Muscle of leg (tissue), 11 donors: ENCODE results near the gene FAM118B. TPM values are rescaled to one million over a fixed set of nuclear protein-coding genes. Genes with fewer than 3 reads are reported as not detected.
A peak's percentile ranks its signal among the peaks of the same experiment; 100 is the strongest.

Source experiments
- DNase-seq: peaks from one replicate; pipeline ENCODE4 v3.0.0; 2013
- H3K27ac ChIP-seq: one replicate; pipeline ENCODE4 v1.5.1; 2013; ENCODE audit warnings: mild to moderate bottlenecking, low read length, control low read depth
- H3K27me3 ChIP-seq: one replicate; pipeline ENCODE4 v1.6.1; 2013; ENCODE audit warnings: low read length; ENCODE audit not compliant: control insufficient read depth, insufficient read depth
- H3K36me3 ChIP-seq: one replicate; pipeline ENCODE4 v1.6.1; 2013; ENCODE audit warnings: low read length; ENCODE audit not compliant: control insufficient read depth, insufficient read depth
- H3K4me1 ChIP-seq: one replicate; pipeline ENCODE4 v1.6.1; 2013; ENCODE audit warnings: low read length; ENCODE audit not compliant: control insufficient read depth, insufficient read depth
- H3K4me3 ChIP-seq: one replicate; pipeline ENCODE4 v1.5.1; 2013; ENCODE audit warnings: low read length, control low read depth
- H3K9me3 ChIP-seq: replicated peaks from 2 replicates; pipeline ENCODE4 v1.6.1; 2013; ENCODE audit warnings: low read depth, low read length; ENCODE audit not compliant: control insufficient read depth
- WGBS: methylation state at CpG from one replicate; pipeline ENCODE4 v1.1.5; 2013; ENCODE audit warnings: missing lambda C conversion rate; ENCODE audit not compliant: insufficient coverage; 5-methylcytosine and 5-hydroxymethylcytosine counted together
- polyA plus RNA-seq, 8 donors: library from polyadenylated mRNA; unstranded; fragments of 120-200 nt; gene quantifications; one replicate each; pipeline versions ENCODE4 v1.2.1 to v1.2.3, GENCODE V29; 2013; ENCODE audit warnings: inconsistent platforms in 1 of 8, low replicate concordance in 1 of 8; ENCODE audit not compliant: insufficient read length in 8 of 8, insufficient read depth in 1 of 8
- total RNA-seq: library from RNA; stranded (reverse); fragments of 120-200 nt; gene quantifications from one replicate; pipeline ENCODE4 v1.2.4, GENCODE V29; 2013

Gene FAM118B
- total and polyA plus RNA-seq, 9 donors = 18.5 to 23.7 (median 20.2) TPM

- Histone ChIP-seq H3K27me3 (no peaks in the 10 kb centered on the region), H3K9me3 (no peaks in the 10 kb centered on the region), H3K4me1 (peaks cover 17% of the 10 kb centered on the region), H3K4me3 (no peak overlapping the region), H3K36me3 (peaks cover 67% of the 10 kb centered on the region), H3K27ac (no peak overlapping the region)
- WGBS = 7% methylated on average over 3 of the region's 9 CpGs
- peak; percentile 71 for DNase-seq
These were observed 17.4 kb upstream of the FAM118B start for GRCh38 chr11:126194121-126194543.

GRCh38 chr11:126195119-126195518 is 16.5 kb upstream of the FAM118B start:
- WGBS = 100% methylated on average over 1 of the region's 3 CpGs
- H3K27me3 ChIP-seq = no peaks in the 10 kb centered on the region
- peaks cover 73% of the 10 kb centered on the region for H3K36me3 ChIP-seq
- no peak overlapping the region for H3K27ac ChIP-seq
- H3K4me3 ChIP-seq = no peak overlapping the region
- H3K9me3 ChIP-seq = no peaks in the 10 kb centered on the region
- peaks cover 11% of the 10 kb centered on the region for H3K4me1 ChIP-seq
- DNase-seq = no peak

GRCh38 chr11:126197277-126197939 is 14.2 kb upstream of the FAM118B start:
- Histone ChIP-seq H3K27me3 (no peaks in the 10 kb centered on the region), H3K36me3 (peaks cover 74% of the 10 kb centered on the region), H3K9me3 (no peaks in the 10 kb centered on the region), H3K27ac (no peak overlapping the region), H3K4me3 (no peak overlapping the region), H3K4me1 (peaks cover 11% of the 10 kb centered on the region)
- WGBS = 90% methylated on average over 4 of the region's 7 CpGs
- DNase-seq = no peak

DNA sequence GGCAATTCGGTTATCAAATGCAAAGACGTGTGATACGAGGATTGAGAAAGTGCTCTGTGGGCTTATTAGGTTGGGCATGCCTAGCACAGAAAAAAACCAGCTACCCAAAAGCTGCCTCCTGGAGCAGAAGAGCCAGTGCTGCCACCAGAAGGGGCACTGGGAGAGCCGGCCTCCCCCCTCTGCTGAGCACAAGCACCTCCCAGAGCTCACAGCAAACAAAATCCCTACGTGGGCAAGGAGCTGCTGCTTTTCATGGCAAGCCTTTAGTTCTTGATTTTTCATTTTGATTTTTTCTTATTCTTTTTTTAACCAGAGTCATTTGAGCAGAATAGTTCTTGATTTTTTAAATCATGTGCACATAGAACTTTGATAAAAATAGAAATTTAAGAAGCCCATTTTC is 12.9 kb upstream of the FAM118B start:
- Histone ChIP-seq H3K27me3 (no peaks in the 10 kb centered on the region), H3K9me3 (no peaks in the 10 kb centered on the region), H3K27ac (no peak overlapping the region), H3K36me3 (peaks cover 74% of the 10 kb centered on the region), H3K4me3 (no peak overlapping the region), H3K4me1 (peaks cover 11% of the 10 kb centered on the region)
- DNase-seq = no peak
- whole genome bisulfite sequencing = 100% methylated on average over 2 of the region's 5 CpGs

GRCh38 chr11:126202646-126203359 is 8.8 kb upstream of the FAM118B start:
- H3K4me3 ChIP-seq = no peak overlapping the region

GRCh38 chr11:126205359-126205758 is 6.2 kb upstream of the FAM118B start:
- DNase-seq = no peak
- no peaks in the 10 kb centered on the region for H3K4me1 ChIP-seq
- no peaks in the 10 kb centered on the region for H3K27me3 ChIP-seq
- H3K9me3 ChIP-seq = no peaks in the 10 kb centered on the region
- 96% methylated on average over 14 of the region's 14 CpGs for WGBS
- H3K27ac ChIP-seq = no peak overlapping the region
- peaks cover 59% of the 10 kb centered on the region for H3K36me3 ChIP-seq
- H3K4me3 ChIP-seq = no peak overlapping the region

More at GRCh38 chr11:126202646-126203359, 8.8 kb upstream of the FAM118B start:
- Histone ChIP-seq H3K4me1 (peaks cover 6% of the 10 kb centered on the region), H3K27ac (no peak overlapping the region), H3K36me3 (peaks cover 68% of the 10 kb centered on the region), H3K9me3 (no peaks in the 10 kb centered on the region), H3K27me3 (no peaks in the 10 kb centered on the region)
- no peak for DNase-seq
- 78% methylated on average over 6 of the region's 8 CpGs for WGBS

DNA sequence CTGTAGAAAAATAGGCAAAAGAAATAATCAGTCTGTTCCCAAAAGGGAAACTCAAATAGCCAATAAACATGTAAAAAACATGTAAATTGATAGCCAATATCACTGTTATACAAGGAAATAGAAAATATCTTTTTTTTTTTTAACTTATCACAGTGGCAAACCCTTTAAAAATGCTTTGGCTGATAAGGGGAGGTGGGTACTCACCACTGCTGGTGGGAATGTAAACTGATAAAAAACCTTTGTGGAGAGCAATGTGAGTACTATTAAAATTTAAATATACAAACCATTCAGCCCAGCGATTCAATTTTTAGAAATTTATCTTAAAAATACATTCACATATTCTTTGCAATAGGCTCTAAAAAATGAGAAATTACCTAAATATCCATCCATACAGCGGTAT is 3.7 kb upstream of the FAM118B start:
- Histone ChIP-seq H3K9me3 (no peaks in the 10 kb centered on the region), H3K4me1 (peaks cover 10% of the 10 kb centered on the region), H3K4me3 (no peak overlapping the region), H3K27me3 (no peaks in the 10 kb centered on the region), H3K36me3 (peaks cover 38% of the 10 kb centered on the region), H3K27ac (no peak overlapping the region)
- no peak for DNase-seq
- WGBS = no CpG with 5 or more reads among the region's 2 CpGs

- peaks cover 14% of the 10 kb centered on the region for H3K36me3 ChIP-seq
- no peaks in the 10 kb centered on the region for H3K27me3 ChIP-seq
- no peak overlapping the region for H3K27ac ChIP-seq
- DNase-seq = no peak
- peak overlapping the region; percentile 78 for H3K4me3 ChIP-seq
- H3K4me1 ChIP-seq = peaks cover 10% of the 10 kb centered on the region
- WGBS = 3% methylated on average over 20 of the region's 20 CpGs
- no peaks in the 10 kb centered on the region for H3K9me3 ChIP-seq
These were observed 729 bp upstream of the FAM118B start for GRCh38 chr11:126210871-126211235.

DNA sequence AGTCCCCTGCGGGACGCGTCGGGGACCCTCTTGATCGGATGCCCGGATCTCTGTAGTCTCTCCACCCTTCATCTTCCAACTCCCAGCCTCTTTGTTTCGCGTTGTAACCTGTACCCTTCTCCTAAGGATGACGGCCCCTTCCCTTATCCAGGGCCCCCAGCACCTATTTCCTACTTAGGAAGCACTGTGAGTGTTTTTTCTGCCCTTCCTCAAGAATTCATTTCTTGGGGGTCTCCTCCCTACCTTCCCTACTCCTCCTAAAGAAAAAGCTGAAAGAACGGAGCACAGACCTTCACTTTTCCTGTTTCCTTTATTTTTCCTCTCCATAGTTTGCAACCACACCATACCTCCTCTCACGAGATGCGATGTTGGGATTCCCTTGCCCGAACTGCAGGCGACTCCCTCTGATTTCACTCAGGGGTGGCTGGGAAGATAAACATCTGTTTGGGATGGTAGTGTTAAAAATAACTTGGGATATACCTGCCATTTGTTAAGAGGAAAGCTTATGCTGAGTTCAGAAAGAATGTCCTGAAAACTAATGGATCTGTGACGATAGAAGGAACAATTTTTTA is 593 bp downstream of the FAM118B start:
- no peaks in the 10 kb centered on the region for H3K27me3 ChIP-seq
- H3K4me1 ChIP-seq = peaks cover 10% of the 10 kb centered on the region
- peak overlapping the region; percentile 47 for H3K27ac ChIP-seq
- H3K4me3 ChIP-seq = peak overlapping the region; percentile 78
- H3K36me3 ChIP-seq = peaks cover 11% of the 10 kb centered on the region
- DNase-seq = no peak
- no peaks in the 10 kb centered on the region for H3K9me3 ChIP-seq
- 4% methylated on average over 8 of the region's 15 CpGs for WGBS

GRCh38 chr11:126214441-126214840 is 2.9 kb downstream of the FAM118B start:
- Histone ChIP-seq H3K4me1 (peaks cover 10% of the 10 kb centered on the region), H3K27me3 (no peaks in the 10 kb centered on the region), H3K9me3 (no peaks in the 10 kb centered on the region), H3K4me3 (no peak overlapping the region), H3K36me3 (peaks cover 5% of the 10 kb centered on the region), H3K27ac (no peak overlapping the region)
- peak; percentile 49 for DNase-seq
- WGBS = no CpG with 5 or more reads among the region's 2 CpGs
